ENCODE measurements around the gene NRARP. TPM values are rescaled to one million over a fixed set of nuclear protein-coding genes. Genes with fewer than 3 reads are reported as not detected.
"Not testable (repeated sequence)": the region's sequence is repeated elsewhere in the genome, so short reads cannot be mapped to it uniquely, and the experiment has no call there.

NRARP gene
- polyA plus RNA-seq, 3 donors = 15.4 TPM; not detected in 2

DNA sequence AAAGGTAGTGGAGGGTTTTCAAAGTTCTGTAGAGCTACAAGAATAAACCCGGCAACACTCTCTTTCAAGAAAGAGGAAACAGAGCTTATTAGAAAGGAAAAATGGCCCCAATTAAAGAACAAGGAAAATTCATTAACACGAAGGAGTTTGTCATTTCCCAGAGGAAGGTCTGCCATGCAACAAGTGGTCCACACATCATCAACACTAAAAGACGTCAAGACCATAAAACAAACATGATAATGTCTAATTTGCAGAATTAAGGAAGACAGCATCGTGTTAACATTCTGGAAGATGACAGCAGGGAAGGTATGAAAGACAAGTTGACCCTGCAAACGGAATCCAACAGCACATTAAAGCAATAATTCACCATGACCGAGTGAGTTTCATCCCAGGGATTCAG is 28.6 kb upstream of the NRARP start:
- H3K4me1 Mint-ChIP-seq = peaks cover 17% of the 10 kb centered on the region
- Histone ChIP-seq H3K36me3 (replicated peaks in 1 of 2; ENCODE audit: control insufficient read depth in 1 of 2, insufficient read depth in 2 of 2, low read length in 2 of 2) (no peaks in the 10 kb centered on the region), H3K4me3 (replicated peaks in 1 of 3; ENCODE audit: low read depth in 2 of 3, low read length in 3 of 3) (no peak overlapping the region), H3K79me2 (ENCODE audit: insufficient read depth, low read length) (no peaks in the 10 kb centered on the region), H3K4me2 (replicated peaks; ENCODE audit: extremely low read depth, low read length, poor library complexity, severe bottlenecking) (no peak overlapping the region), H3K9me3 (replicated peaks in 1 of 2; ENCODE audit: control insufficient read depth in 1 of 2, insufficient read depth in 1 of 2, low read length in 2 of 2) (peaks cover 0 to 6% of the 10 kb centered on the region in 2 donors), H2AFZ (ENCODE audit: insufficient read depth, low read depth, low read length, poor library complexity, severe bottlenecking) (no peak overlapping the region), H3K9ac (ENCODE audit: insufficient read depth, low read length, poor library complexity, severe bottlenecking) (no peak overlapping the region), H3K27me3 (ENCODE audit: control insufficient read depth in 2 of 2, insufficient read depth in 2 of 2, low read length in 2 of 2) (no peaks in the 10 kb centered on the region), H3K27ac (ENCODE audit: low read depth in 1 of 2, low read length in 2 of 2) (no peak overlapping the region), H4K20me1 (ENCODE audit: insufficient read depth, low read length) (no peaks in the 10 kb centered on the region), H3K4me1 (ENCODE audit: control insufficient read depth in 1 of 2, insufficient read depth in 2 of 2, low read length in 2 of 2) (peaks cover 16% of the 10 kb centered on the region in 2 donors)
- H3K27me3 Mint-ChIP-seq (ENCODE audit: low read depth in 3 of 3) = peaks cover 0 to 1% (median 0%) of the 10 kb centered on the region in 3 donors
- no peak overlapping the region for H3K4me3 Mint-ChIP-seq
- peak overlapping the region in 1 of 7 donors; percentile 36 for H3K27ac Mint-ChIP-seq
- intact Hi-C loops (cut with micrococcal nuclease) = no loop called here
- no peak for DNase-seq
- no peak for TF ChIP-seq CTCF (IDR thresholded peaks at IDR 0.05)
- H3K36me3 Mint-ChIP-seq = peaks cover 0 to 2% of the 10 kb centered on the region in 2 donors
- peaks cover 0 to 11% (median 6%) of the 10 kb centered on the region in 7 donors for H3K9me3 Mint-ChIP-seq
- no CpG with 5 or more reads among the region's 6 CpGs for WGBS (ENCODE audit: insufficient coverage)

- H3K27me3 ChIP-seq (ENCODE audit: control insufficient read depth in 2 of 2, insufficient read depth in 2 of 2, low read length in 2 of 2); H3K27ac Mint-ChIP-seq; H3K79me2 ChIP-seq (ENCODE audit: insufficient read depth, low read length); H2AFZ ChIP-seq (ENCODE audit: insufficient read depth, low read depth, low read length, poor library complexity, severe bottlenecking); H3K36me3 Mint-ChIP-seq; H3K27me3 Mint-ChIP-seq (ENCODE audit: low read depth in 3 of 3); H3K9me3 ChIP-seq (replicated peaks in 1 of 2; ENCODE audit: control insufficient read depth in 1 of 2, insufficient read depth in 1 of 2, low read length in 2 of 2); H3K36me3 ChIP-seq (replicated peaks in 1 of 2; ENCODE audit: control insufficient read depth in 1 of 2, insufficient read depth in 2 of 2, low read length in 2 of 2); DNase-seq; H4K20me1 ChIP-seq (ENCODE audit: insufficient read depth, low read length); H3K9ac ChIP-seq (ENCODE audit: insufficient read depth, low read length, poor library complexity, severe bottlenecking); H3K4me3 Mint-ChIP-seq; H3K9me3 Mint-ChIP-seq; H3K4me3 ChIP-seq (replicated peaks in 1 of 3; ENCODE audit: low read depth in 2 of 3, low read length in 3 of 3); H3K27ac ChIP-seq (ENCODE audit: low read depth in 1 of 2, low read length in 2 of 2); H3K4me2 ChIP-seq (replicated peaks; ENCODE audit: extremely low read depth, low read length, poor library complexity, severe bottlenecking): not testable (repeated sequence)
- H3K4me1 Mint-ChIP-seq = peaks cover 17% of the 10 kb centered on the region
- peaks cover 16% of the 10 kb centered on the region in 2 donors for H3K4me1 ChIP-seq (ENCODE audit: control insufficient read depth in 1 of 2, insufficient read depth in 2 of 2, low read length in 2 of 2)
- intact Hi-C loops (cut with micrococcal nuclease) = loop anchor here in 1 of 2 donors (5.0 kb wide), 1 partner anchor 78 kb away; no protein-coding TSS in a partner anchor
- WGBS (ENCODE audit: insufficient coverage) = 83% methylated on average over 7 of the region's 26 CpGs
Measured at GRCh38 chr9:137329590-137329989, 27.5 kb upstream of the NRARP start.

DNA sequence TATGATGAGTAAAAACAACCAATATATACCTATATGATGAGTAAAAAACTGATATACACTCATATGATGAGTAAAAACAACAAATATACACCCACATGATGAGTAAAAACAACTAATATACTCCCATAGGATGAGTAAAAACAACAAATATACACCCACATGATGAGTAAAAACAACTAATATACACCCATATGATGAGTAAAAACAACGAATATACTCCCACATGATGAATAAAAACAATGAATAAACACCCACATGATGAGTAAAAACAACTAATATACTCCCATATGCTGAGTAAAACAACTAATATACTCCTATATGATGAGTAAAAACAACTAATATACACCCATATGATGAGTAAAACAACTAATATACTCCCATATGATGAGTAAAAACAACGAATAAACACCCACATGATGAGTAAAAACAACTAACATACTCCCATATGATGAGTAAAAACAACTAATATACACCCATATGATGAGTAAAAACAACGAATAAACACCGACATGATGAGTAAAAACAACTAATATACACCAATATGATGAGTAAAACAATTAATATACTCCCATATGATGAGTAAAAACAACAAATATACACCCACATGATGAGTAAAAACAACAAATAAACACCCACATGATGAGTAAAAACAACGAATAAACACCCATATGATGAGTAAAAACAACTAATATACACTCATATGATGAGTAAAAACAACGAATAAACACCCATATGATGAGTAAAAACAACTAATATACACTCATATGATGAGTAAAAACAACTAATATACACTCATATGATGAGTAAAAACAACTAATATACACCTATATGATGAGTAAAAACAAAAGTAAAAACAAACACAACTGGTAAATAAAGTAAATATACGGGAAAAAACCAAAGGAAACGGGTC is 25.8 kb upstream of the NRARP start:
- H3K36me3 ChIP-seq (replicated peaks in 1 of 2; ENCODE audit: control insufficient read depth in 1 of 2, insufficient read depth in 2 of 2, low read length in 2 of 2); H3K79me2 ChIP-seq (ENCODE audit: insufficient read depth, low read length); H3K9me3 Mint-ChIP-seq; H2AFZ ChIP-seq (ENCODE audit: insufficient read depth, low read depth, low read length, poor library complexity, severe bottlenecking); H3K27me3 ChIP-seq (ENCODE audit: control insufficient read depth in 2 of 2, insufficient read depth in 2 of 2, low read length in 2 of 2); H3K27me3 Mint-ChIP-seq (ENCODE audit: low read depth in 3 of 3); H3K4me2 ChIP-seq (replicated peaks; ENCODE audit: extremely low read depth, low read length, poor library complexity, severe bottlenecking); H3K9me3 ChIP-seq (replicated peaks in 1 of 2; ENCODE audit: control insufficient read depth in 1 of 2, insufficient read depth in 1 of 2, low read length in 2 of 2); H3K9ac ChIP-seq (ENCODE audit: insufficient read depth, low read length, poor library complexity, severe bottlenecking); H3K36me3 Mint-ChIP-seq; H3K4me3 Mint-ChIP-seq; H3K27ac ChIP-seq (ENCODE audit: low read depth in 1 of 2, low read length in 2 of 2); H4K20me1 ChIP-seq (ENCODE audit: insufficient read depth, low read length); H3K4me3 ChIP-seq (replicated peaks in 1 of 3; ENCODE audit: low read depth in 2 of 3, low read length in 3 of 3): not testable (repeated sequence)
- peaks cover 16% of the 10 kb centered on the region in 2 donors for H3K4me1 ChIP-seq (ENCODE audit: control insufficient read depth in 1 of 2, insufficient read depth in 2 of 2, low read length in 2 of 2)
- peak; percentile 5 to 26 (median 7) for DNase-seq
- WGBS (ENCODE audit: insufficient coverage) = 100% methylated on average over 1 of the region's 8 CpGs
- Mint-ChIP-seq H3K27ac (peak overlapping the region in 2 of 7 donors; percentile 91 to 97), H3K4me1 (peaks cover 17% of the 10 kb centered on the region)
- intact Hi-C loops (cut with micrococcal nuclease) = loop anchor here (2.0 to 5.0 kb wide), 2 partner anchors 25 to 79 kb away; partner anchors contain the start of gene NRARP (in 2 of the 2)
